SU-DHL-6 (cell line): ENCODE data around the gene PRRX1.

Source experiments
- H2AFZ ChIP-seq: fragments of 200-600 bp; sonication (generic); 2 replicates; pipeline ENCODE4 v1.6.1; 2014; ENCODE audit warnings: low read depth, mild to moderate bottlenecking, moderate library complexity, mixed read lengths, antibody characterized with exemption, low read length; ENCODE audit not compliant: severe bottlenecking
- H3F3A ChIP-seq: fragments of 200-600 bp; shearing (Covaris generic); 2 replicates; pipeline ENCODE4 v1.6.0; 2016; ENCODE audit warnings: antibody characterized with exemption, mild to moderate bottlenecking; ENCODE audit not compliant: insufficient read depth
- H3K27ac ChIP-seq: fragments of 200-600 bp; sonication (generic); 2 replicates; pipeline ENCODE4 v1.5.1; 2016; ENCODE audit warnings: low read depth, mild to moderate bottlenecking, low read length, moderate library complexity, mixed read lengths
- H3K27me3 ChIP-seq: fragments of 200-600 bp; sonication (generic), shearing (Covaris generic); 2 replicates; pipeline ENCODE4 v1.6.0; 2014; ENCODE audit warnings: mild to moderate bottlenecking, low read length
- H3K36me3 ChIP-seq: fragments of 200-600 bp; sonication (generic); 2 replicates; pipeline ENCODE4 v1.6.1; 2014; ENCODE audit warnings: mild to moderate bottlenecking, low read length, mixed read lengths
- H3K4me2 ChIP-seq: fragments of 300-600, 200-600 bp; shearing (Covaris generic), sonication (generic); 2 replicates; pipeline ENCODE4 v1.6.0; 2014; ENCODE audit warnings: low read length, low read depth, mild to moderate bottlenecking; ENCODE audit not compliant: poor library complexity, severe bottlenecking
- H3K4me3 ChIP-seq: fragments of 200-600 bp; sonication (generic); 2 replicates; pipeline ENCODE4 v1.5.1; 2014; ENCODE audit warnings: antibody characterized with exemption, low read length, mild to moderate bottlenecking, mixed read lengths; ENCODE audit not compliant: insufficient read depth, poor library complexity, severe bottlenecking
- H3K79me2 ChIP-seq: fragments of 200-600 bp; sonication (generic); 2 replicates; pipeline ENCODE4 v1.6.1; 2014; ENCODE audit warnings: mild to moderate bottlenecking, low read length, moderate library complexity; ENCODE audit not compliant: insufficient read depth
- H3K9ac ChIP-seq: fragments of 200-600 bp; sonication (generic); 2 replicates; pipeline ENCODE4 v1.7.0; 2014; ENCODE audit warnings: mild to moderate bottlenecking, low read length
- H3K9me2 ChIP-seq: fragments of 200-600 bp; sonication (generic); replicated peaks from 2 replicates; pipeline ENCODE4 v1.6.1; 2014; ENCODE audit warnings: low read length; ENCODE audit not compliant: insufficient read depth
- H3K9me3 ChIP-seq: fragments of 200-600 bp; sonication (generic); 2 replicates; pipeline ENCODE4 v1.6.1; 2014; ENCODE audit warnings: low read length, mixed read lengths; ENCODE audit not compliant: insufficient read depth
- H4K20me1 ChIP-seq: fragments of 200-600 bp; sonication (generic); 2 replicates; pipeline ENCODE4 v1.6.1; 2014; ENCODE audit warnings: low read depth, mild to moderate bottlenecking, antibody characterized with exemption, low read length, moderate library complexity, mixed read lengths
- EZH2phosphoT487 ChIP-seq: fragments of 200-600 bp; sonication (generic), shearing (Covaris generic); conservative IDR thresholded peaks from 2 replicates; pipeline ENCODE4 v1.6.1; 2018; ENCODE audit warnings: mild to moderate bottlenecking, antibody characterized with exemption, low read length, moderate library complexity, mixed read lengths
- TF ChIP-seq, protein P1 (sequence below): fragments of 200-600 bp; sonication (generic); IDR thresholded peaks from one replicate; pipeline ENCODE4 v1.5.1; 2017; ENCODE audit warnings: antibody characterized with exemption, mild to moderate bottlenecking, low read length, moderate library complexity; ENCODE audit not compliant: insufficient read depth, poor library complexity, severe bottlenecking

PRRX1 gene

DNA sequence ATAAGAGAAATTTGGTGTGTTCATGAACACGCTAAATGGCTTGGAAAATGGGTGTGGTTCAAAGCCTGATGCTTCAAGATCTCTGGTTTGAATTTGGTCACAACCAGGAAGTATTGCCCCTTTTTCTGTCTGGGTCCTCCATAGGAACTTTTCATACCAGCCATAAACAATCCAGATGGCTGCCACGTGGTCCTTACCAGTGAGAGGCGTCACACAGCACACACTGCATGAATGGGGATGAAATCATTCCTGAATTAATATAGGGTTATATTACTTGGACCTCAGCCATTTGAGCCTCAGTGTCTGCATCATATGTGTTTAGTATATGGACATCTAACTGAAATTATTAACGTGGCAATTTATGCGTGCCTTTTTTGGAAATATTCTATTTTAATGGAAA, 64.0 kb downstream of the PRRX1 start:
- no peak for TF ChIP-seq EZH2phosphoT487
- TF ChIP-seq, protein P1, sequence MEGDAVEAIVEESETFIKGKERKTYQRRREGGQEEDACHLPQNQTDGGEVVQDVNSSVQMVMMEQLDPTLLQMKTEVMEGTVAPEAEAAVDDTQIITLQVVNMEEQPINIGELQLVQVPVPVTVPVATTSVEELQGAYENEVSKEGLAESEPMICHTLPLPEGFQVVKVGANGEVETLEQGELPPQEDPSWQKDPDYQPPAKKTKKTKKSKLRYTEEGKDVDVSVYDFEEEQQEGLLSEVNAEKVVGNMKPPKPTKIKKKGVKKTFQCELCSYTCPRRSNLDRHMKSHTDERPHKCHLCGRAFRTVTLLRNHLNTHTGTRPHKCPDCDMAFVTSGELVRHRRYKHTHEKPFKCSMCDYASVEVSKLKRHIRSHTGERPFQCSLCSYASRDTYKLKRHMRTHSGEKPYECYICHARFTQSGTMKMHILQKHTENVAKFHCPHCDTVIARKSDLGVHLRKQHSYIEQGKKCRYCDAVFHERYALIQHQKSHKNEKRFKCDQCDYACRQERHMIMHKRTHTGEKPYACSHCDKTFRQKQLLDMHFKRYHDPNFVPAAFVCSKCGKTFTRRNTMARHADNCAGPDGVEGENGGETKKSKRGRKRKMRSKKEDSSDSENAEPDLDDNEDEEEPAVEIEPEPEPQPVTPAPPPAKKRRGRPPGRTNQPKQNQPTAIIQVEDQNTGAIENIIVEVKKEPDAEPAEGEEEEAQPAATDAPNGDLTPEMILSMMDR = no peak
- no peak overlapping the region for H3K27ac ChIP-seq
- H3K9me3 ChIP-seq = no peaks in the 10 kb centered on the region
- no peaks in the 10 kb centered on the region for H3K79me2 ChIP-seq
- no peak overlapping the region for H3K4me3 ChIP-seq
- no peak overlapping the region for H3K9ac ChIP-seq
- H3K36me3 ChIP-seq = no peaks in the 10 kb centered on the region
- no peaks in the 10 kb centered on the region for H3F3A ChIP-seq
- no peaks in the 10 kb centered on the region for H3K9me2 ChIP-seq
- no peak overlapping the region for H3K4me2 ChIP-seq
- H2AFZ ChIP-seq = no peak overlapping the region
- no peaks in the 10 kb centered on the region for H4K20me1 ChIP-seq
- 0 out of 2 replicates have a peak, but pooled peaks cover 3% of the 10 kb centered on the region for H3K27me3 ChIP-seq

DNA sequence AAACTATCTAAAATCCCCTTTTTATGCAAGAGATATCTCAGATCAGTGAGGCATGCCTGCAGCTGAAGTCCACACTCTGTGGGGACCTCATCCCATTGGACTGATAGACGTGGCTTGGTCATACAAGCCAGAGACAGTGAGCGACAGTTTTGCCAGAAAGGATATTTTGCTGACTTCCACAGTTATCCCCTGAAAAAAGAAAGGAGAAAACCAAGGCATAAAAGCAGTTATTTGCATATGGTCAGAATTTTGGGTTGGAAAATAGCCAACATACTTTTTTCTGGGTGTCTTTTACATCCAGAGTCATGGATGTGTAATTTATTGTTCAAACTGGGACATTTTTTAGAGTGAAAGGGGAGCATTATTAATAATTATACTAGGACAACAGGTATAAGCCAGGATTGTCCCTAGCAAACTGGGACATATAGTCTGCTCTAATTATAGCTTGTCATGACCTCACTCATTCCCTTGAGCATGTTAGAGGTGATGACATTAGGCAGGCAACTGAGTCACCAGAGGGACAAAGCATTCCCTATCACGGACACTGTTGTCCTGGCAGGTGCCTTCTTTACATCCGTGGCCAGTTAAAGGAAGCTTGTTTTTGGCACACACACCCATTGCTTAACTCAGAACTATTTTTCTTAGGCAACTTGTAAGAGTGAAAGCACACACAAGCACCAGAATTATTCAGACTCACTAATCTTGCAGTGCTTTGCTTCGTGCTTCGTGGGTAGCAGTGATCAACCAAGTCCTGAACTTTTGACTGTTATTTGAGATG, 65.5 kb downstream of the PRRX1 start:
- Histone ChIP-seq H3K4me3 (no peak overlapping the region), H3F3A (no peaks in the 10 kb centered on the region), H3K4me2 (no peak overlapping the region), H3K9me3 (no peaks in the 10 kb centered on the region), H3K9me2 (no peaks in the 10 kb centered on the region), H3K36me3 (no peaks in the 10 kb centered on the region), H2AFZ (no peak overlapping the region), H3K27me3 (0 out of 2 replicates have a peak, but pooled peaks cover 3% of the 10 kb centered on the region), H4K20me1 (no peaks in the 10 kb centered on the region), H3K9ac (no peak overlapping the region), H3K27ac (no peak overlapping the region), H3K79me2 (no peaks in the 10 kb centered on the region)
- TF ChIP-seq, protein P1 = no peak
- no peak for TF ChIP-seq EZH2phosphoT487

DNA sequence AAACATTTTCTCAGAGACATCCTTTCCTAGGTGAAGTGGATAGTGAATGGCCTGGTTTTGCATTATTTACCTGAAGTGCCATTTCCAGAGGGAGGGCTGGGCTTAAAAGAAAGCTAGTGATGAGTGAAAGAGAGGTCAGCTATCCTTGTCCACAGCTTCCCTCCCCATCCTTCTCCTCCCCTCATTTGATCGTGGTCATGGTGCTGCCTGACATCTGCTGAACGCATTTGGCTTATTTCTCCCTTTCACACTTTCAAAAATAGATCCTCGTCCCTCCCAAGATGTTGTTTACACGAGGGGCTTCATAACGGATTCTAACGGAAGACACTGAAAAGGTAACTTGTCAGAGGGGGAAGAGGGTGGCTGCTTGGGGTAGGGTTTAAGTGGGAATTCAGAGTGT, 66.1 kb downstream of the PRRX1 start:
- no peak overlapping the region for H3K4me3 ChIP-seq
- no peak overlapping the region for H3K27ac ChIP-seq
- H2AFZ ChIP-seq = no peak overlapping the region
- no peaks in the 10 kb centered on the region for H3K36me3 ChIP-seq
- no peak overlapping the region for H3K4me2 ChIP-seq
- no peaks in the 10 kb centered on the region for H4K20me1 ChIP-seq
- no peaks in the 10 kb centered on the region for H3F3A ChIP-seq
- TF ChIP-seq EZH2phosphoT487 = no peak
- TF ChIP-seq, protein P1 = no peak
- H3K9me3 ChIP-seq = no peaks in the 10 kb centered on the region
- no peaks in the 10 kb centered on the region for H3K9me2 ChIP-seq
- no peak overlapping the region for H3K9ac ChIP-seq
- 0 out of 2 replicates have a peak, but pooled peaks cover 3% of the 10 kb centered on the region for H3K27me3 ChIP-seq
- no peaks in the 10 kb centered on the region for H3K79me2 ChIP-seq
